ENCODE measurements around the gene CABLES1.

DNA sequence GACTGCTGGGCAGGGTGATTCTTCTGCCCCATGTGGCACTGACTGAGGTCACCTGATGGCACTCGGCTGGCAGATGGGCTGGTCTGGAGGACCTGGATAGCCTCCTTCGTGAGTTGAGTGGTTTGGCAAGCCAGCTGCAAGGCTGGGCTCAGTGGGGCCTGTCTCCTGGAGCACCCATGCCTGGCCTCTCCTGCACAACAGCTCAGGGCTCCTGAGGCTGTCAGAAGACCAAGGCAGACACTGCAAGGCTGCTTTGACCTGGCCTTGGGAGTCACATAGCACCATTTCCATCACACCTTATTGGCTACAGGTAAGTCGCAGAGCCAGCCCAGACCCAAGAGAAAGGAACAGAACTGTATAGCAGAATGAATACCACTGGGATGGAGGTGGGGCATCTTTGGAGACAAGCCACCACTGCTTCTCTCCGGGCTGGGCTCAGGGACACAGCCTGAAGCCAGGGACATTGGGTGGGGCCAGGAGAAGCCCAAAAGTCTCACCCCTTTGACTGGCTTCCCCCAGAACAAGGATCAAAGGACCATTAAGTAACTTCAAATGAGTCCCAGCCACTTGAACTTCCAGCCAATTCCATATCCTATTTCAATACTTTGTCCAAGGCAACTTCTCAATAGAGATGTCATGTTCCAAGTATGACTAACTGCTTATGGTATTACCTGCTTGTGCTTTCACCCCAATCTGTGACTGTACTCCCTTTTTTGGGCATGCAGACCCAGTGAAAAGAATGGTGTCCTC lies 156.3 kb downstream of the CABLES1 start:
- TF ChIP-seq, protein P1, sequence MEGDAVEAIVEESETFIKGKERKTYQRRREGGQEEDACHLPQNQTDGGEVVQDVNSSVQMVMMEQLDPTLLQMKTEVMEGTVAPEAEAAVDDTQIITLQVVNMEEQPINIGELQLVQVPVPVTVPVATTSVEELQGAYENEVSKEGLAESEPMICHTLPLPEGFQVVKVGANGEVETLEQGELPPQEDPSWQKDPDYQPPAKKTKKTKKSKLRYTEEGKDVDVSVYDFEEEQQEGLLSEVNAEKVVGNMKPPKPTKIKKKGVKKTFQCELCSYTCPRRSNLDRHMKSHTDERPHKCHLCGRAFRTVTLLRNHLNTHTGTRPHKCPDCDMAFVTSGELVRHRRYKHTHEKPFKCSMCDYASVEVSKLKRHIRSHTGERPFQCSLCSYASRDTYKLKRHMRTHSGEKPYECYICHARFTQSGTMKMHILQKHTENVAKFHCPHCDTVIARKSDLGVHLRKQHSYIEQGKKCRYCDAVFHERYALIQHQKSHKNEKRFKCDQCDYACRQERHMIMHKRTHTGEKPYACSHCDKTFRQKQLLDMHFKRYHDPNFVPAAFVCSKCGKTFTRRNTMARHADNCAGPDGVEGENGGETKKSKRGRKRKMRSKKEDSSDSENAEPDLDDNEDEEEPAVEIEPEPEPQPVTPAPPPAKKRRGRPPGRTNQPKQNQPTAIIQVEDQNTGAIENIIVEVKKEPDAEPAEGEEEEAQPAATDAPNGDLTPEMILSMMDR (IDR thresholded peaks at IDR 0.05): no peak
- TF ChIP-seq POLR2A (IDR thresholded peaks at IDR 0.05): no peak
